Peyer's patch (tissue), 4 donors: ENCODE data around the gene LAMTOR4.

Experiments used
- POLR2A ChIP-seq, 2 donors: fragments of 450-650 bp; IDR thresholded peaks; one replicate each; pipeline ENCODE4 v1.5.1; 2017; ENCODE audit warnings: antibody characterized with exemption in 2 of 2, mild to moderate bottlenecking in 2 of 2, moderate library complexity in 2 of 2
- TF ChIP-seq, protein P1 (sequence below), 6 experiments: fragments of 450-650 bp in 4 of 6; fragments of 200-600 bp in 2 of 6; sonication (generic) in 1 of 6; IDR thresholded peaks; one replicate each; pipeline ENCODE4 v1.5.1; 2017 to 2019; ENCODE audit warnings: antibody characterized with exemption in 6 of 6, mild to moderate bottlenecking in 3 of 6, moderate library complexity in 1 of 6

DNA sequence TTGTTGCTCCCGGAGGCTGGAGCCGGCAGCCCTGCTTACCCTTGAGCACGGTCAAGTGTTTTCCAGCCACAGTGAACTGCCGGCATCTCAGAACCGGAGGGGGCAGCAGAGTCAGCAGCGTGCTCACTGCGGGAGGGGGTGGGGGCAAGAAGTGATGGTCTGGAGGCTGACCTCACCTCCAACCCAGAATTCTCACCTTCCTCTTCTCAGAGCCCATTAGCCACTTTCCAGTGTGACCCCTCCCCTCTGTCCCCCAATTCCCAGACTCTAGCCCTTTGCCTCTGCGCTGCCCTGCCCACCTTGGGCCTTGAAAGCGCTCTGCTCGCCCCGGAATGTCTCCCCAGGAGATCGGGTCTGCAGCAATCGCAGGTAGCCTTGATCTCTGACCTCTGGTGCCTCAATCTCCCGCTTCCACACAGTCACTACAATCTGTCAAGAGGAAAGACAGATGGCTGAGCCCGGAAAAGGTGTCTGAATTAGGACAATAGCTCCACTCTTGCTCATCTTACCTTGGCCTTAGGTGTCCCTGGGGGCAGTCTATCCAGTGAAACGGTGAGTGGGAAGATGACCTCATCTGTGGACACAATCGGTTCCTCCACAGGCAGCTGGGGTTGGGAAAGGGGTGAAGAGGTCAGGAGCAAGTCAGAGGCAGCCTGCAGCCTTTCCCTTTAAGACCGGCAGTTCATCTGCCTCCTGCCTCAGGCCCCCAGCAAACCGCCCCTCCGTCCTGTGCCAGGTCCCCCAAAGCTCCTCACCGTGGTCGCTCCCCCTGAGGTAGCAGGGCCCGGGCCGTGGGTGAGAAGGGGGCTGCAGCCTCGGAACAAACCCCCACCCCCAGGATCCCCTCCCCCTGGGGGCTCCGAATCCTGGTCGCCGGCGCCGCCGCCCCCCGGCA, 8.9 kb downstream of the LAMTOR4 start:
- TF ChIP-seq, protein P1, sequence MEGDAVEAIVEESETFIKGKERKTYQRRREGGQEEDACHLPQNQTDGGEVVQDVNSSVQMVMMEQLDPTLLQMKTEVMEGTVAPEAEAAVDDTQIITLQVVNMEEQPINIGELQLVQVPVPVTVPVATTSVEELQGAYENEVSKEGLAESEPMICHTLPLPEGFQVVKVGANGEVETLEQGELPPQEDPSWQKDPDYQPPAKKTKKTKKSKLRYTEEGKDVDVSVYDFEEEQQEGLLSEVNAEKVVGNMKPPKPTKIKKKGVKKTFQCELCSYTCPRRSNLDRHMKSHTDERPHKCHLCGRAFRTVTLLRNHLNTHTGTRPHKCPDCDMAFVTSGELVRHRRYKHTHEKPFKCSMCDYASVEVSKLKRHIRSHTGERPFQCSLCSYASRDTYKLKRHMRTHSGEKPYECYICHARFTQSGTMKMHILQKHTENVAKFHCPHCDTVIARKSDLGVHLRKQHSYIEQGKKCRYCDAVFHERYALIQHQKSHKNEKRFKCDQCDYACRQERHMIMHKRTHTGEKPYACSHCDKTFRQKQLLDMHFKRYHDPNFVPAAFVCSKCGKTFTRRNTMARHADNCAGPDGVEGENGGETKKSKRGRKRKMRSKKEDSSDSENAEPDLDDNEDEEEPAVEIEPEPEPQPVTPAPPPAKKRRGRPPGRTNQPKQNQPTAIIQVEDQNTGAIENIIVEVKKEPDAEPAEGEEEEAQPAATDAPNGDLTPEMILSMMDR (IDR thresholded peaks at IDR 0.05) = no peak
- TF ChIP-seq POLR2A (IDR thresholded peaks at IDR 0.05) = peak in 1 of 2 donors; percentile 16
